Left renal cortex interstitium (tissue), 4 donors: ENCODE results near the gene LRRC7. TPM values are rescaled to one million over a fixed set of nuclear protein-coding genes. Genes with fewer than 3 reads are reported as not detected.

Experiments
- DNase-seq, 4 donors: peaks; one replicate each; pipeline ENCODE4 v3.0.0-alpha.2; 2013; ENCODE audit warnings: low read depth in 4 of 4, low spot score in 2 of 4, missing footprints in 1 of 4
- polyA plus RNA-seq, 4 donors: library from polyadenylated mRNA; unstranded; fragments of 120-200 nt; gene quantifications; one replicate each; pipeline ENCODE4 v1.2.1, GENCODE V29; 2013; ENCODE audit not compliant: insufficient read length in 4 of 4

LRRC7 gene
- 10 to 100 TPM in 2 of 4 donors, 1 to 10 TPM in 2; 4.3 to 13.7 (median 9.3) TPM for polyA plus RNA-seq

DNA sequence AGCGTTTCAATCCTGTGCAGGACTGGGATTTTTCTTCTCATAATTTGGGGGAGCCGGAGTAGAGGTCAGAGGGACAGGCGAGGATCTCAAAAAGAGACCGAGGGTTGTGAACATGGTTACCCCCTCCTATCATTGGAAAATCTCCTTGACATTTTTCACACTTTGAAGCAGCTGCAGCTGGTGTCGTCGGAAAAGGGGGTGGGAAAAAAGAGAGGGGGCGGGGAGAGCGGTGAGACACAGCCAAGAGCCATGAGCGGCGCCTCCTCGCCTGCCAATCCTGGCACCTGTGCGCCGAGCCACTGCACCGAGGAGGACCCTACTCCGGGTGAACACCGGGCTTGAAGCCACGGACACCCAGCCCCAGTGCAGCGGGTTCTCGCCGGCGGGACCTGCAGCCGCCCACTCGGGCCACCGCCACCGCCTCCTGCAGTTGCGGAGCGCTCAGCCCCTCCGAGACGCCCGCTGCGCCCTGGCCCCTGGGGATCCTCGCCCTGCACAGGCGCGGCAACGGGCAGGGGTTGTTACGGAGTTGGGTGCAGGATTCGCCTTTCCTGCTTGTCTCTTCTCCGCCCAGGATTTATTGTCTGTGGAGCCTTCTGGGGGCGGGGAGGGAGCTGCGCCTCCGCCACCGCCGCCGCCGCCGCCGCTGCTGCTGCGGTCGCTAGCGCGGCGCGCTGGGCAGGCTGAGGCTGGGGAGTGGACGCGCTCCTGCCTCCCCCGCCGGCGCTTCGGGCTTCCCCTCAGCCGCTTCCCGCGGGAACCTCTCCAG, at the start of gene LRRC7:
TSS of gene LRRC7 (plus strand) at position 271 of the 769 bp plus-strand sequence. CDS start 718 bp downstream, outside the sequence.
- DNase-seq = no peak

DNA sequence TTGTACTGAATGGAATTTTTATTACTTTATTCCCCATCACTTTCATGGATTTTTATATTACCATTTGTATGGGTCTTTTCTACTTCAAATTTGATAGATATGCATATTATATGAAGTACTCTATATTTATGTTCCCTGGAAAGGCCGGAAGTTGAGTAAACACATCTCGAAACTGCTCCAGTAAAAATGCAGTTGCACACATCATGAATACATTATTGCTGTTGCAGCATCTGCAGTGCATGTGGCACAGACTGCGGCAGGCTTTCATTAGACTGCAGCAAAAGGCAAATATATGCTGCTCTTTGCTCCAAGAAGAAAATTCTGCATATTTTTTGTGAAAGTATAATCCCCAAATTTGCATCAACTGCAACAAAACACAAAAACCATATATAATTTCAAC, 48.7 kb upstream of the LRRC7 start:
- no peak for DNase-seq

- DNase-seq = no peak
Measured at GRCh38 chr1:69520326-69520725, 47.4 kb upstream of the LRRC7 start.

DNA sequence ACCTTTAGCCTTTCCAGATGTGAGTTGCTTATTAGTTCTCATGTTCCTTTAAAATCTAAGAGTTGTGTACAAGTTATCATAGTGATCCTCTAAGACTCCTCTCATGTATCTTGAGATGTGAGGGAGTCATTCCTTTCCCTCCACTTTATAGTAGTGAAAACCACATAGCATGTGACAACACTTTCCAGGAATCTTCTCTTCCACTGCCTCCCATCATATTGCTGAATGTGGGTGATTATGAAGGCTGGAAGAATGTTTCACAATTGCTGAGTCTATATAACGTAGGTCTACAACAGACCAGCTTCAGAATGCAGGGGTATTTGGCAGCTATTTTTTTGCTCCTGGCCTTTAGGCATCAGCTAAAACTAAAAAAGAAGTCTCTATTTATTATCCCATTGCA, 44.7 kb upstream of the LRRC7 start:
- DNase-seq = no peak

DNA sequence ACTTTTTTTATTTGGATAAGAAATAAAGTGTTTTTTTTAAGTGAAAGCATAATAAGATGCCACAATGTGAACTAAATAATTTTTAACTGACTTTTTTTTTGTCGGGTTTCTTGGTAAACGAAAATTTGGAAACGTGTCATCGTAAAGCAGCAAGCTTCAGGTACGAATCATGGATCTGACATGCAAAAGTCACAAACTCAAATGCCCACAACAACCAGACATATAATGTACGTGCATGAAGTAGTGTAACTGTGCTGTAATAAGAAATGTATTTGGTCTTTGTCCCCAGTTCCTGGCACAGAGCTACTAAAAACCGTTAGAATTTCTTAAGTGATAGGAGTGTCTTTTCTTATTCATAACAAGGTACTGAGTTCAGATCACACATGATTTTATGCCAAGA, 44.3 kb upstream of the LRRC7 start:
- no peak for DNase-seq

DNA sequence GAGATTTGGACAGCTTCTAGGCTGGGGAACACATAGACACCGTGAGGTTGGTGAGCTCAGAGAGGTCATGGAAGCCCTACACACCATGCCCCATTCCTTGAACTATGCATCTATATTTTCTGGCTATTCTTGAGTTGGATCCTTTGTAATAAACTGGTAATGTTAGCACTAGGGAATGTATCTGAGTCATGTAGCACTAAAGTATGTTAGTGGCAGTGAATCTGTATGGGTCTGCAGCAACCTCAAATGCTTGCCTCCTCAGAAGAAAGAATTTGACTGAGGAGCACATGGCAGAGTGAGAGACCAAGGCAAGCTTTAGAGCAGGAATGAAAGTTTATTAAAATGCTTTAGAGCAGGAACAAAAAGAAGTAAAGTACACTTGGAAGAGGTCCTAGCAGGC, 43.7 kb upstream of the LRRC7 start:
- no peak for DNase-seq

- DNase-seq = no peak
Measured at GRCh38 chr1:69527273-69527672, 40.4 kb upstream of the LRRC7 start.

DNA sequence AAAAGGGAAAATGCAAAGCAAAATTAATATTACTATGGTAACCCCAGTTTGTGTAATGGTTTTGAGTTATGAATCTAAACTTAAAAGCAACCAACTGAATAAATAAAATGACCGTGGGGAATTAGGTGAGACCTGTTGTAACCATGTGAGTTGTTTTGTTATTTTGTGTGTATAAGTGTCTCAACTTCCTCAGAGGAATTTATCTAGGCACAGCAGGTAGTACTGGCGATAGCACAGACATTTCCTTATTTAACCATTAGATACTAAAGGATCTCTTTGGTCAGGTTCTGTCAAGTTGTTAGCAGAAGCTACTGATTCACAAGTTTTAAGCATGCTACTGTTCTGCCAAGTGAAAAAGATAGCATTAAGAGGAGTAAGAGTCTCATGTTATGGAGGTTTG, 39.3 kb upstream of the LRRC7 start:
- no peak for DNase-seq

DNA sequence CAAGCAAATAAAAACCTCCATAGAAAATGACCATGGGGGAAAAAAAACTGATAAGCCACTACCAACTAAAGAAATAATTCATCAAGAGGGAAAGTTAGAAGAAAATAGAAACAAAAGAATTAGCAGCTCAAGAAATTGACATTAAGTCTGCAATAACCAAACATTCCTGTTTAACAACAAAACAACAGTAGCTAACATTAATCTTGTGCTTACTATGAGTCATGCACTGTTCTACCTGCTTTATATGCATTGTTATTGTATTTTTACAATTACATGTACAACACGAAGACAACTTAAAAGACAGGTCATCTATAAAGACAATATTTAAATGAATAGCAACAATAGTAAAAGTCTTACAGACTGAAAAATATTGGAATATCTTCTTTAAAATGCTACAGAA, 34.4 kb upstream of the LRRC7 start:
- DNase-seq = no peak

GRCh38 chr1:69534829-69535228, 32.9 kb upstream of the LRRC7 start:
- no peak for DNase-seq

GRCh38 chr1:69535490-69535889, 32.2 kb upstream of the LRRC7 start:
- DNase-seq = no peak

- DNase-seq = no peak
Measured at GRCh38 chr1:69540052-69540451, 27.7 kb upstream of the LRRC7 start.

GRCh38 chr1:69551476-69552324, 16.0 kb upstream of the LRRC7 start:
- DNase-seq = no peak

- DNase-seq = no peak
Measured at GRCh38 chr1:69553726-69554125, 14.0 kb upstream of the LRRC7 start.

DNA sequence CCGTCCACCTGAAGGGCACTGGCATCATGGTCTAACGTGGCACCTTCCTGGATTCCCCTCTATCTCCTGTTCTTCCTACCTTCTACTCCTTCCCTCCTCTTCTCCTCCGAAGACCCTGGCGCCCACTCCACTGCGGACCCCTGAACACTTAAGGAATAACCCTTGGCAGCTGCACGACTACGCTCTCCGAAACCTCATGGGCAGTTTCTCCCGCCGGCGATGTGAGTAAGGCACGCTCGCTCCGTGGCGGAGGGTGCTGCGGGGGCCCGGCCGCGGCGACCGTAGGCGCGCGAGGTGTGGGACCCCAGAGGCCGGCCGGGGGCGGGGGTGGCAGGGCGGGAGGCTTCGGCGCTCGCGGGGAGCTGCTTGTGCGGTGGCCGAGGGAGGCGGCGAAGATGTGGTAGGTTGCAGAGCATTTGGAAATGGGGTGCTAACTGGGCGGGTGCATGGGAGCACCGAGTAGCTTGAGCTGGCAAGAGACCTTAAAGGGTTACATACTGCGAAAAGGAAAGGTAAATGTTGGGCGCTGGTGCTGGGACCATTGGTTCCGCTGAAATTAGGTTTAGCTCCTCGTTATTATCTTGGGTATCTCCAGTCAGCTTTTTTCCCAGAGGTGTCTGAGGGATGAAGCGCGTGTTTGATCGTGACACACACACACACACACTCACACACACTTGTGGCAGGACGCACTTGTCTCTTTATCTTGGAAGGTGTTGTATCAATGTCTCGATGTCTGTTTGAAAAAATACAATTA, 876 bp downstream of the LRRC7 start:
- no peak for DNase-seq

DNA sequence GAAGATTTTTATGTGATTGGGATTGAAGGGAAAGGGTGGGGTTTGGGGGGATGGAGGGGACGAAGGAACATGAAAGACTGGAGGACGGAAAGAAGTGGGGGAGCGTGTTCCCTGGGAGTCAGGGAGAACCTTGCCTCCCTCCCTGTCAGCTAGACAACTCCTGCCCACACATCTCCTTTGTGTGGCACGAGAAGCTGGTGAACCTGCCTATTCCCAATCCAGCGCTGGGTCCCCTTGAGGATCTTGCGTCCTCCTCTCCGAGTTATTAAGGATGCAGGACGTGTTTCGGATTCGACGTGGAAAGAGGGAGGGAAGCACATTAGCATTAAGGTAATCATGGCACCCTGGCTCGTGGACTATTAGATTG, 1.4 kb downstream of the LRRC7 start:
- no peak for DNase-seq

- DNase-seq = no peak
Measured at GRCh38 chr1:69569576-69570328, 2.0 kb downstream of the LRRC7 start.

GRCh38 chr1:69570356-69570755, 2.6 kb downstream of the LRRC7 start:
- no peak for DNase-seq

DNA sequence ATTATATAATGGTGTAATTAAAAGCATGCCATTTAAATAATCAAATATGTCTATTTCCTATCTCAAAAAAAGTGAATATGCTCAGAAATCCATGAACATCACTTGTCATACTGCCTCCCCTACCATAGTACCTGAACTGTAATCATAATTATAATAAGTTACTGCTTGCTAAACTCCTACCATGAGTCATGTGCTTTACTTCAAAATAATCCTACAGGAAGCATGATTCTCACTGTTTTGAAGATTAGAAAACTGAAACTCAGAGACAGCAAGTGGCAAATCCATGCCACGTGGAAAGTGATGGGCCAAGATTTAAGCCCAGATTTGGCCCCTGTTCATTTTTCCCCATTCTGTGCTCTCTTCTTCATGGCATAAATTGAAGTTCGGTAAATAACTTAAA, 5.2 kb downstream of the LRRC7 start:
- DNase-seq = no peak

DNA sequence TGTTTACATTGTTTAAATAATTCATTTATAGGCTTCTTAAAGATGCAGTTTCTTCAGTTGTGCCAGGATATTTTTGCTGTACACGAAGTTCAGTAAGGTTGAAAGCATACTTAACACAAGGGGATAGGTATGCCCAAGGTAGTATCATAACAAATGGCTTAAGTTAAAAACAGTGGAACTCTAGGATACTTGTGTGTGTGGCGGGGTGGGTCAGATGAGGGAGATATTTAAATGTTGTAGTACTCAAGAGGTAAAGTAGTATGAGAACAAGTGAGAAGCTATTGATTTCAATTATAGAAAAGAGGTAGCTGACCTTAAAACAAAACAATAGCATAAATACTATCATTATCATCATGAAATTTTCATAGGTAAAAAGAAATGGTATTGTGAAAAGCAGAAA, 6.2 kb downstream of the LRRC7 start:
- DNase-seq = no peak
